ENCODE data around the gene HOXB6.

HOXB6 gene

GRCh38 chr17:48634493-48635208 is 29.9 kb upstream of the HOXB6 start:
- no peak for DNase-seq

DNA sequence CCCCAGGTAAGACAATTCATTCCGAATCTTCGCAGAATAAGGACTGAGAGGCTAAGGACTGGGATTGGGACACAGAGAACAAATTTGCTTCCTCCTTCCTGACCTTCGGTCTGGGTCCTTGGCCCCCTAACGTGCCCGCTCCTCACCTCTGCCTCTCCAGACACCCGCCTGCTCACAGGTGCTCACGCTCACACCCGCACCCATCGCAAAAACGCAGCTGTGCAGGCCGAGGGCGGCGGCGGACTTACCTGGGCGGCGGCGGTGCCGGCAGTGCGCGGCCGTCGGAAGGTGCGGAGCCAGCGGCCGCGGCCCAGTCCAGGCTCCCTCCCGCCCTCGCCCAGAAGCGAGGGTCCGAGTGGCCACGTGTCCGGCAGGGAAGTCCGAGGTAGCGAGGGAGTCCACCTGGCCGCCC is 28.5 kb upstream of the HOXB6 start:
- no peak for DNase-seq

DNA sequence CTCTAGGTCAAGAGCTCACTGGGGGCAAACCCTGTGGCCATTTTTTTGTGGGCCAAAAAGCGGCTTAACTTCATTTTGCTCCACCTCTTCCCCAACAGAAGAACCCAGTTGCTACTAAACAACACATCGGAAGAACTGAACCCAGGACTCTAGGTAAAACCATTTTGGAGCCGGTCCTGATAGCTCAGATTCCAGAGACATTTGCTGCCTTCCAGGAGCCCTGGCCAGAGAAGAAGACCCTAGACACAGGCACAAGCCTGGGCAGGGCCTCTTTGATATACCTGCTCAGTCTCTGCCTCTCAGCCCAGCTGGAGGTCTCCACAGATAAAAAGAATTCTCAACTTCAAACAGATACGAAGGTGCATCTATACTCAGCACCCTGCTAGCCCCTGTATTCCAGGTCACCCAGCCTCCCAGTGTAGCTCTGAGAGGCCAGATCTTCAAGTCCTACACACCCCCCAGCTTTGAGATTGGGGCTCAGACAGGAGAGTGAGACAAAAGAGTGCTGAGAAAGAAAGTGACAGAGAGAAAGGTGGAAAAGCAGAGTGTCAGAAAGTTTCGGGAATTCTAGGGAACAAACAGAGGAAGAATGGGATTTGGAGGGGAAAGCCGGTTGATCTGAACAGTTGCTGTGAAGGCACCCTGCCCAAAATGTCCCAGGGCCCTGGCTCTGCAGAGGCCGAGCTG is 27.9 kb upstream of the HOXB6 start:
- DNase-seq: no peak

DNA sequence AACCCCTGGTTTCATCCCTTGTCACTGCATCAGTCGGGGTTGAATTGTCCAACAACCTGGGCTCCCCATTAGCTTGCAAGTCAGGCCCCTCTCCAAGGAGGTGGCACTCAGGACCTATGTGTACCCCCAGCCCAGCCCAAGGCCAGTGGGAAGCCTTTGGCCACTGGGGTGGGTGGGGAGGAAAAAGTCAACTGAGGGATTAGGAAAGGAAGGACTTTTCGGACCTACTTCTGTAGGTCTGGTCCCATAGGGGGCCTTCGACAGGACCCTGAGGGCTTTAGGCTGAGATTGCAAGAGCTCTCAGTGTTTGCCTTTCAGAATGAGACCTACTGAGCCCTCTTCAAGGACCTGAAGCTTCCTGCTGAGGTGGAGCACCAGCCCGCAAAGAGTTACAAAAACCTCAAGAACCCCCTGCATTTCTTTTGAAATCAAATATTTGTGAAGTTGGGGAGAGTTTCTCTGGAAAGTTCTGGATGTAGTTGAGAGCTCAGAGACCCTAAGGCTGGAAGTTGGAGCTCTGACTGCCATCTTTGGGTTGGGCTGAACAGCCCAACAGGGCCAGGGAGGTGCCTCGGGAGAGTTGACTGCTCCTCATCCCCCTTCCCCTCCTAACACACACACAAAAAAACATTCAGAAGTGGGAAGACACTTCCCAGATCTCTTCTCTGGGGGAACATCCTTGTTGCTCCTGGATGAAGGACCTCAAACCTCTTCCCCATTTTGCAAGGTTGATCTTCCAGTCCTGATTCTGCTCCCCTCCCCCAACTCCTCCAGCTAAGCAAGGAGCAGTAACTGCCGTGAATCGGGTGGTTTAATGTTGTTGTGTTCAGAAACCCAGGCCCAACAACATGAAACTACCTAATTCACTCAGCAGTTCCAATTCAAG is 27.1 kb upstream of the HOXB6 start:
- DNase-seq: no peak

DNA sequence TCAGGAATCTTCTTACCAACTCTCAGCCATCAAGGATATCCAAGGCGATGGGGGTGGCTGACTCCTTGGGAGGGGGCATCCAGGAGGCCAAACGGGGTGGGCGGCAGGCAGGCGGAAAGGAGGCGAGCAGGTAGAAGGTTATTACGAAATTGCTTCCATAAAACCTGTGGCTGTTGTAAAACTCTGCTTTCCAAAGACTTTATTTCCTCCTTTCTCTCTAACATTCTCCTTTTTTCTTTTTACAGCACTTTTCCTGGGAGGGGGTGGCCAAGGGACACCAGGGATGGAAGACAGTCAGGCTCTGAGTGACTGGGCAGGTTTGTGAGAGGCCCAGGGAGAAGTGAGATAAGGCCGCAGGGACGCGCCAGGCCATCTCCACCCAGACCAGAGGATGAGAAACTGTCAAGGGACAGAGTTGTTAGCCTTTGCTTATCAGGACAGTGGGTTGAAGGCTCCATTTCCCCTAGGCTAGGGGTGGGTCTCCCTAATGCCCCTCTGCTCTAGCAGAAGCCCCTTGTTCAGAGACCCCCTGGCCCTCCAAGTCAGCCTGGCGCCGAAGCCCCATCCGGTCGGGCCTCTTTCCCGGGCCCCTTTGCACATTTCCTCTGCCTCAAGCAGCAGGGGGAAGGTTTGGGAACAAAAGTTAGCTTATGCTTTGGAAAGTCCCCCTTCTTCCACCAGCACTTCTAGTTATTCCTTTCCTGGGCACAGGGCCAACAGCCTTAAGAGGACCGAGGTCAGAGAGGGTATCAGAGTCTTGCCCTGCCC is 26.3 kb upstream of the HOXB6 start:
- DNase-seq: no peak

GRCh38 chr17:48630009-48630924 is 25.5 kb upstream of the HOXB6 start:
- no peak for DNase-seq

- DNase-seq: no peak
Observed at GRCh38 chr17:48629411-48629759, 24.6 kb upstream of the HOXB6 start.

- no peak for DNase-seq
Observed at GRCh38 chr17:48628649-48629410, 24.0 kb upstream of the HOXB6 start.

- DNase-seq: no peak
Observed at GRCh38 chr17:48627623-48628521, 23.1 kb upstream of the HOXB6 start.

DNA sequence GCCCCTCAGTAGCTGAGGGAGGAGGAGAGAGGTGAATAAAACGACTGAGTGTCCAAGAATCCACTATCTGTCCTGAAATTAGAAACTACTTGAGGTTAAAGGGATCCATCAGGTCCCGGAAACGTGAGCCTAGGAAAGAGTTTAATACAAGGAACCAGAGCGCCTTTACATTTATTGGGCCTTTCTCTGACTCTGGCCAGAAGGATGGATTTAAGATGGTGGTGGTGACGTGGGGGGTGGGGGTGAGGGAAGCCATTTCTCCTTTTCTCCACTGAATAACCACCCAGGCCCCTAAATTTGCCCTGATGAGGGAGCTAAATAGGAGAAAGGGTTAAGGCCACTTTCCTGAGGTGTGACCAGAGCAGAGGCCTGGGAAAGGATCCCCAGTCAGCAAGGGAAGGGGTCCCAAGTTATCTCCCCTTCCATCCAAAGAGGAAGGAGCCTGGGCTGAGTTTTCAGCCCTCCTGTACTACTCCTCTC is 22.4 kb upstream of the HOXB6 start:
- DNase-seq: no peak

GRCh38 chr17:48626245-48627117 is 21.7 kb upstream of the HOXB6 start, which contains the start of gene HOXB9:
TSS of gene HOXB9 (minus strand) at chr17:48626358. CDS start at chr17:48626269, 89 bp downstream.
- DNase-seq: no peak

DNA sequence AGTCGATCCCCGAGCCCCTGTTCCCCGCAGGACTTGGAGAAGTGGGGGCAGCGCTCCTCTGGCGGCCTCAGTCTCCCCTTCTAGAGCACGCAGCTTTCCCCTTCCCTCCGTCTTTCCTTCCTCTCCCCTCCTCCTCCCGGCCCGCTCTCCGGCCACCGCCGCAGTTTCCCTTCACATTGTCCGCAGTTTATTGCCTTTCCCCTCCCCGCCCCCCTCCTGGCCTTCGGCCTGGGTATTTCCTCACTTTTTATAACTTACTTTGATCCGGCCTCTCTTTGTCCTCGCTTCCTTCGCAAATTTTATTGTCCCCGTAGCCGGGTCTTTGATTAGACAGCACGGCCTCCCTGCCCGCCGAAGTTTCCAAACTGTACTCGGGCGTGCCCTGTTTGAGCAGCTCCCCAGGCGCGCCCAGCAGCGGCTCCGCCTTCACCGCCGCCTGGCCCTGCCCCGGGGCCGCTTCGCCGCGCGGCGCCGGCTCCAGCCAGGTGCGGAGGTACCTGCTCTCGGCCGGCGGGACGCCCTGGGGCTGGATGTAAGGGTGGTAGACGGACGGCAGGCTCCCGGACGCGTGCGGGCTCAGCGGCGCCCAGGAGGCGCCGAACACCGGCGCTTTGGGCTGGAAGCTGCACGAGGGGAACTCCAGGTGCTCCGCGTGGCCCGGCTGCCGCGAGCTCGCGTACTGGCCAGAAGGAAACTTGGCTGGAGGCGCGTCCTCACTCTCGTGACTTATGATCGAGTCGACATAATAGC is 20.9 kb upstream of the HOXB6 start:
- DNase-seq: no peak

DNA sequence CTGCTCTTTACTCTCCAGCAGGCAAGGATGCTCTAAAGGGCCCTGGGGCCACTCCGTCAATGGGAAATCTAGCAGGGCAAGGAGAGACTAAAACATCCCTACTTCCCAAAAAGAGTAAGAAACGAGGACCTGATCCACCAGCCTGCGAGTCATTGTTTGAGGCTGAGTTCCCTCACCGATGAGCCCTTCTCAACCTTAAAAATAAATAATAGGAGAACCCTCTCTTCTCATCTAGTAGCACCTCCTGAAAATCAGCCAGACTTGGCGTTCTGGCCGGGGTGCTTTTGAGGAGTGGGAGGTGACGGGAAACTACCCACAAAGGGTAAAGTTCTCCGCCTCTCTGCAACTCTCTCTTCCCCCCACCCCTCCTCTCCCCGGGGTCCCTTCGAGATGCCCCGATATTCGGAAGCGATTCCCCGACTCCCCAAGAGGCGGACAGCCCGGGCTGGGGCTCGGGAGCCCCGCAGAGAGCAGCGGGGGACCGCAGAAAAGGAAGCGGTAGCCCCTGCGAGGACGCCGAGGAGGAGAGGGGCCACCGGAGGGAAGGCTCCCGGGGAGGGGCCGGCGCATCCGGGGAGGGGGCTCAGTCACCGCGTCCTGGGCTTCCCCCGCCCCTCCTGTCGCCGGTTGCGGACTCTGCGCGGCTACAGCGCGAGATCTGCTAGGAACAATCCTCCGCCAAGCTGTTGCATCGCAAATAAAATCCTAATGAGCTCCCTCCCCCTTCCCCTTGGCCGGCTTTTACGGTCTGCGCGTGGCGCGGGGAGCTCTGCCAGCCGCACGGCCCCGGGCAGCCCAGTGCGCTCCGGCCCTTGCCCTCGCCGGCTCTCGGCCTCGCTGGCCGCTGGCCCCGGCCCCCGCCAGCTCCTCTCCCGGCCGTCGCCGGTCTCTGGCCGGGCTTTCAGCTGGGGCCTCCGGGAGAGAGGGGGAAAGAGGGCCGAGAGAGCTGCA is 20.0 kb upstream of the HOXB6 start:
- no peak for DNase-seq

- DNase-seq: no peak
Observed at GRCh38 chr17:48624118-48624517, 19.3 kb upstream of the HOXB6 start.

DNA sequence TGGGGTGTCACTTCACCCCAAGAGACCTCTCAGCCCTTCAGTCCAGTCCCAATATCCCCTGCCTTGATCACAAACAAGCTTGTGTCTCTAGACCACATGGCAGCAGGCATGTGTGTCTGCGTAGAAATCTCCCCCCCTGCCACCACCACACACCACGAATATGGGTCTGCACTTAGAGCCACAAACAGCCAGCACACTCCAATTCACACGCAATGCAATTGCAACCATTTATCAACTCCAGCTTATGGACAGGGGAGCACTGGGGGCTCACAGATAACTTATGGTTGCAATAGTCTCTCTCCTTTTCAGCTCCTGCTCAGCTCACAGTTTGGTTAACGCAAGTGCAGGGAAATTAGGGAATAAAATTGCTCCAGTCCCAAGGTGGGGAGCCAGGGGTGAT is 18.8 kb upstream of the HOXB6 start:
- no peak for DNase-seq

DNA sequence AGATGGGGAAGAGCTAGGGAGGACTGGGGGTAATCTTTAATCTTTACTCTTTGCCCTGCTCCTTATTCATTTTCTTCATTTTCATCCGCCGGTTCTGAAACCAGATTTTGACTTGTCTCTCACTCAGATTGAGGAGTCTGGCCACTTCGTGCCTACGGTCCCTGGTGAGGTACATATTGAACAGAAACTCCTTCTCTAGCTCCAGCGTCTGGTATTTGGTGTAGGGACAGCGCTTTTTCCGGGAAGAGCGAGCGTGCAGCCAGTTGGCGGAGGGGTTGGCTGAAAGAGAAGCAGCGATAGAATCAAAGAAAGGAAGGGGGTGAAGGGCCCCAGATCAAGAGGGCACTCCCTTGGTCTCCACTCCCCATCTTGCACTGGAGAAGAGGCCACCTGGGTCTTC is 18.1 kb upstream of the HOXB6 start:
- DNase-seq: no peak

All from GDM1 (cell line).